HUES64 (cell line): ENCODE data around the gene TBC1D22A.

Experiments used
- H3K27ac ChIP-seq: 2 replicates; pipeline ENCODE4 v1.7.0; 2013; ENCODE audit warnings: low read depth, low read length, inconsistent platforms
- H3K27me3 ChIP-seq: 2 replicates; pipeline ENCODE4 v1.6.1; 2013; ENCODE audit warnings: mild to moderate bottlenecking, low read length; ENCODE audit not compliant: insufficient read depth
- H3K36me3 ChIP-seq: 2 replicates; pipeline ENCODE4 v1.6.1; 2013; ENCODE audit warnings: mild to moderate bottlenecking, low read length; ENCODE audit not compliant: insufficient read depth
- H3K4me1 ChIP-seq: 2 replicates; pipeline ENCODE4 v1.6.1; 2013; ENCODE audit warnings: mild to moderate bottlenecking, low read length, moderate library complexity; ENCODE audit not compliant: insufficient read depth
- H3K4me3 ChIP-seq: 2 replicates; pipeline ENCODE4 v1.5.1; 2013; ENCODE audit warnings: mild to moderate bottlenecking, low read length, moderate library complexity
- H3K9ac ChIP-seq: 2 replicates; pipeline ENCODE4 v1.6.1; 2013; ENCODE audit warnings: mild to moderate bottlenecking, low read depth, low read length
- H3K9me3 ChIP-seq: 2 replicates; pipeline ENCODE4 v1.6.1; 2013; ENCODE audit warnings: low read depth, low read length; ENCODE audit not compliant: insufficient read depth
- WGBS: fragments of 150-250, 120-280 bp; methylation state at CpG from one replicate; pipeline ENCODE4 v1.1.7; 2013; ENCODE audit warnings: missing lambda C conversion rate; 5-methylcytosine and 5-hydroxymethylcytosine counted together

TBC1D22A gene

GRCh38 chr22:46737976-46738646 lies 24.3 kb upstream of the TBC1D22A start, which contains the start of gene CERK:
TSS of gene CERK (minus strand) at chr22:46738252. CDS start at chr22:46738148, 104 bp downstream.
- Histone ChIP-seq H3K4me1 (peaks cover 19% of the 10 kb centered on the region), H3K27me3 (no peaks in the 10 kb centered on the region), H3K4me3 (peak within 1 kb of the TSS; percentile 89), H3K27ac (peak within 1 kb of the TSS; percentile 52; the same call in 1 of the 2 replicates), H3K9me3 (no peaks in the 10 kb centered on the region), H3K36me3 (no peaks in the 10 kb centered on the region), H3K9ac (peak within 1 kb of the TSS; percentile 80)
- under 1% methylated on average over 97 of the region's 99 CpGs for WGBS

- no peaks in the 10 kb centered on the region for H3K27me3 ChIP-seq
- no peaks in the 10 kb centered on the region for H3K36me3 ChIP-seq
- H3K9me3 ChIP-seq: no peaks in the 10 kb centered on the region
- peak overlapping the region; percentile 62 for H3K4me3 ChIP-seq
- H3K9ac ChIP-seq: peak overlapping the region; percentile 57
- peaks cover 19% of the 10 kb centered on the region for H3K4me1 ChIP-seq
- 23% methylated on average over 20 of the region's 20 CpGs for WGBS
- H3K27ac ChIP-seq: no peak overlapping the region
Measured at GRCh38 chr22:46738647-46739093, 23.8 kb upstream of the TBC1D22A start.

- Histone ChIP-seq H3K4me1 (peaks cover 19% of the 10 kb centered on the region), H3K4me3 (peak overlapping the region; percentile 62), H3K9ac (peak overlapping the region; percentile 17; the same call in 1 of the 2 replicates), H3K27ac (no peak overlapping the region), H3K9me3 (no peaks in the 10 kb centered on the region), H3K36me3 (no peaks in the 10 kb centered on the region), H3K27me3 (no peaks in the 10 kb centered on the region)
- 85% methylated on average over 20 of the region's 20 CpGs for WGBS
Measured at GRCh38 chr22:46739094-46739870, 23.2 kb upstream of the TBC1D22A start.

GRCh38 chr22:46740910-46741780 lies 21.3 kb upstream of the TBC1D22A start:
- H3K9me3 ChIP-seq: no peaks in the 10 kb centered on the region
- H3K36me3 ChIP-seq: no peaks in the 10 kb centered on the region
- H3K9ac ChIP-seq: no peak overlapping the region
- 93% methylated on average over 14 of the region's 14 CpGs for WGBS
- peaks cover 9% of the 10 kb centered on the region for H3K4me1 ChIP-seq
- H3K27ac ChIP-seq: no peak overlapping the region
- H3K27me3 ChIP-seq: no peaks in the 10 kb centered on the region
- H3K4me3 ChIP-seq: no peak overlapping the region

GRCh38 chr22:46741974-46742519 lies 20.4 kb upstream of the TBC1D22A start:
- H3K4me3 ChIP-seq: no peak overlapping the region
- no peak overlapping the region for H3K27ac ChIP-seq
- H3K36me3 ChIP-seq: no peaks in the 10 kb centered on the region
- WGBS: 88% methylated on average over 6 of the region's 6 CpGs
- H3K9me3 ChIP-seq: no peaks in the 10 kb centered on the region
- H3K27me3 ChIP-seq: no peaks in the 10 kb centered on the region
- no peaks in the 10 kb centered on the region for H3K4me1 ChIP-seq
- no peak overlapping the region for H3K9ac ChIP-seq

- H3K4me1 ChIP-seq: no peaks in the 10 kb centered on the region
Measured at GRCh38 chr22:46742576-46743221, 19.8 kb upstream of the TBC1D22A start.

GRCh38 chr22:46744581-46744980 lies 17.9 kb upstream of the TBC1D22A start:
- H3K9me3 ChIP-seq: no peaks in the 10 kb centered on the region
- 95% methylated on average over 6 of the region's 6 CpGs for WGBS
- no peaks in the 10 kb centered on the region for H3K4me1 ChIP-seq
- no peaks in the 10 kb centered on the region for H3K36me3 ChIP-seq
- no peaks in the 10 kb centered on the region for H3K27me3 ChIP-seq
- no peak overlapping the region for H3K4me3 ChIP-seq
- H3K27ac ChIP-seq: no peak overlapping the region
- H3K9ac ChIP-seq: no peak overlapping the region

More at GRCh38 chr22:46742576-46743221, 19.8 kb upstream of the TBC1D22A start:
- H3K9ac ChIP-seq: no peak overlapping the region
- H3K27ac ChIP-seq: no peak overlapping the region
- H3K36me3 ChIP-seq: no peaks in the 10 kb centered on the region
- no peaks in the 10 kb centered on the region for H3K27me3 ChIP-seq
- H3K9me3 ChIP-seq: no peaks in the 10 kb centered on the region
- no peak overlapping the region for H3K4me3 ChIP-seq
- WGBS: 91% methylated on average over 6 of the region's 6 CpGs

- Histone ChIP-seq H3K27ac (no peak overlapping the region), H3K9me3 (no peaks in the 10 kb centered on the region), H3K4me1 (no peaks in the 10 kb centered on the region), H3K36me3 (no peaks in the 10 kb centered on the region), H3K4me3 (no peak overlapping the region), H3K9ac (no peak overlapping the region), H3K27me3 (no peaks in the 10 kb centered on the region)
- 81% methylated on average over 5 of the region's 5 CpGs for WGBS
Measured at GRCh38 chr22:46746192-46746591, 16.3 kb upstream of the TBC1D22A start.

GRCh38 chr22:46746620-46747019 lies 15.8 kb upstream of the TBC1D22A start:
- no peaks in the 10 kb centered on the region for H3K27me3 ChIP-seq
- no peak overlapping the region for H3K9ac ChIP-seq
- no peaks in the 10 kb centered on the region for H3K4me1 ChIP-seq
- no peaks in the 10 kb centered on the region for H3K9me3 ChIP-seq
- H3K27ac ChIP-seq: no peak overlapping the region
- 89% methylated on average over 11 of the region's 11 CpGs for WGBS
- no peak overlapping the region for H3K4me3 ChIP-seq
- H3K36me3 ChIP-seq: no peaks in the 10 kb centered on the region

- H3K9me3 ChIP-seq: no peaks in the 10 kb centered on the region
- no peaks in the 10 kb centered on the region for H3K4me1 ChIP-seq
- H3K4me3 ChIP-seq: no peak overlapping the region
- H3K9ac ChIP-seq: no peak overlapping the region
- no peaks in the 10 kb centered on the region for H3K36me3 ChIP-seq
- 89% methylated on average over 8 of the region's 8 CpGs for WGBS
- no peaks in the 10 kb centered on the region for H3K27me3 ChIP-seq
- no peak overlapping the region for H3K27ac ChIP-seq
Measured at GRCh38 chr22:46747646-46748045, 14.8 kb upstream of the TBC1D22A start.
